ENCODE measurements around the gene SCAI.

The SCAI gene

GRCh38 chr9:124940894-124941678 is 202.2 kb downstream of the SCAI start, which contains the start of gene GOLGA1:
TSS of gene GOLGA1 (minus strand) at chr9:124941083. CDS start at chr9:124938711, 2,372 bp downstream.
- POLR2A ChIA-PET (ENCODE audit: low non-redundant PET) = interaction anchor here (1.3 kb wide), 1 partner anchor 10 kb away, joined by 3 read pairs; no protein-coding TSS in a partner anchor
- DNase-seq (ENCODE audit: low spot score) = peak; percentile 99
- CTCF ChIA-PET = no interaction called here
- H3K27ac ChIP-seq = peak within 1 kb of the TSS; percentile 99
- TF ChIP-seq CTCF (conservative IDR thresholded peaks at IDR 0.05; ENCODE audit: low read depth) = no peak

DNA sequence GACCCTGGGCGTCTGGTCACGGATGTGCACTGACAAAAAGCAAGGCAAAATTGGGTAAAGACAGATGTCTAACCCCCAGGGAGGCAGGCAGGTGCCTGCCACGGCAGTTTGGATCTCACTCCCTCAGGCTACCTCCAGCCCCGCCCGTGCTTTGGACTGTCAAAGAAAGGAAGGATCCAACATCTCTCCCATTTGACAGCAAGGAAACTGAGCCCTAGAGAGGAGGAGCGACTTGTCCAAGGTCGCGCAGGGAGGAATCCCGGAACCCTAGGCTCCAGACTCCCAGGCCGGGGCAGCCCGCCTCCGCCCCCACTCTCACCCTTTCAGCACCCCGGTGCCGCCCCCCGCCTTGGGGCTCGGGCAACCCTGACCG is 202.8 kb downstream of the SCAI start:
- TF ChIP-seq CTCF (conservative IDR thresholded peaks at IDR 0.05; ENCODE audit: low read depth) = no peak
- ChIA-PET POLR2A (ENCODE audit: low non-redundant PET) (no interaction called here), CTCF (no interaction called here)
- peak; percentile 59 for DNase-seq (ENCODE audit: low spot score)
- peak overlapping the region; percentile 99 for H3K27ac ChIP-seq

DNA sequence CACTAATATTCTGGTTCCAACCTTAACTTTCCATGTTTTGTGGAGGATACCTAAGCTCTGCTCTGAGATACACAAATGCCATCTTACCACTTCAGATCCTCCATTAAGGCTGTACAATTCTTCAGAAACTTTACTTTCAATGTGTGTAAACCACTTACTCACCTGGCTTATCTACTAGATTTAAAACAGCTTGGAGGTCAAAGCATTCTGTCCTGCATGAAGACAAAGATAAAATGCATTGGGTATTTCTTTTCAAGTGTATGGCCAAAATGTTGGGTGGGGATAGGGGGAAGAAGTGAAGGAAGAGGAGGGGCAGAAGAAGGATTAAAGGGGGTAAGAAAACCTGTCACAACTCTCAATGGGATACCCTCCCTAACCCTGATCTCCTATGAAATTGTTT is 203.4 kb downstream of the SCAI start:
- DNase-seq (ENCODE audit: low spot score) = no peak
- H3K27ac ChIP-seq = no peak overlapping the region; the same call in 1 of the 2 replicates
- POLR2A ChIA-PET (ENCODE audit: low non-redundant PET) = interaction anchor here (0.5 kb wide), 1 partner anchor 368 kb away, joined by 5 read pairs; no protein-coding TSS in a partner anchor
- CTCF ChIA-PET = no interaction called here
- TF ChIP-seq CTCF (conservative IDR thresholded peaks at IDR 0.05; ENCODE audit: low read depth) = no peak

DNA sequence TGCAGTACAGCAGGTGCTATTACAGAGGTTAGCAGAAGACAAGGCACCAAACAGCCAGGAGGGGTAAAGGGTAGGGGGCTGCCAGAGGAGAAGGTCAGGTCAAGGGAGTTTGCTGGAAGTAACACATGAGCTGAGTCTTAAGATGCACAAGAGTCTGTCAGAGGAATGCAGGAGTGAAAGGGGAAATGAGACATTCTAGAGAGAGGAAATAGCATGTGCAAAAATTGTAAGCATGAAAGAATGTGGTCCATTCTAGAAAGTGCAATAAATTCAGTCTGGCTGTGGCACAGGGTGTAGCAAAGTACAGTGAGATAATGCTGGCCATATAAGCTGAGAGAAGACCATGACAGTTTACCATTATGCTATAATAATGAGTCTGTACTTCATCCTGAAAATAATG is 209.0 kb downstream of the SCAI start:
- no peak for DNase-seq (ENCODE audit: low spot score)

DNA sequence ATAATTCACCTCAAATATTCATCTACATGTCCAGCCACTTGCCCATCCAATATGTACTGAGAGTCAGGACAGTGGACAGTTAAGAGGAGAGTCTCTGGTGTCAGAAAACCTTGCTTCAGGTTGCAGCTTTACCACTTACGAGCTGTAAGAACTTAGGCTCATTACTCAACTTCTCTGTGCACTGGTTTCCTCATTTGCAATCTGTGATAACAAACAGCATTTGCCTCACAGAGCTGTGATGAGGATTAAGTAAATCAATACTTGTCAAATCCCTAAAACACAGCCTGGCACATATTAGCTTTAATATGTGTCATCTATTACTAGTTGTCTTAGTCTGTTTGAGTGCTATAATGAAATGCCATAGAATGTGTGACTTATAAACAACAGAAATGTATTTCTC is 211.0 kb downstream of the SCAI start:
- POLR2A ChIA-PET (ENCODE audit: low non-redundant PET) = interaction anchor here (0.5 kb wide), 1 partner anchor 300 kb away, joined by 3 read pairs; no protein-coding TSS in a partner anchor
- TF ChIP-seq CTCF (conservative IDR thresholded peaks at IDR 0.05; ENCODE audit: low read depth) = no peak
- no peak for DNase-seq (ENCODE audit: low spot score)
- no peak overlapping the region for H3K27ac ChIP-seq
- CTCF ChIA-PET = interaction anchor here (0.6 kb wide), 3 partner anchors 24 to 329 kb away, joined by 3 to 5 read pairs (median 4); no protein-coding TSS in a partner anchor

More for the DNA sequence above, 209.0 kb downstream of the SCAI start:
- ChIA-PET POLR2A (ENCODE audit: low non-redundant PET) (no interaction called here), CTCF (interaction anchor here (0.6 kb wide), 1 partner anchor 473 kb away, joined by 3 read pairs; no protein-coding TSS in a partner anchor)
- H3K27ac ChIP-seq = no peak overlapping the region
- TF ChIP-seq CTCF (conservative IDR thresholded peaks at IDR 0.05; ENCODE audit: low read depth) = no peak

GRCh38 chr9:124929464-124929863 is 213.9 kb downstream of the SCAI start:
- no peak overlapping the region for H3K27ac ChIP-seq
- POLR2A ChIA-PET (ENCODE audit: low non-redundant PET) = no interaction called here
- CTCF ChIA-PET = no interaction called here
- TF ChIP-seq CTCF (conservative IDR thresholded peaks at IDR 0.05; ENCODE audit: low read depth) = no peak
- no peak for DNase-seq (ENCODE audit: low spot score)
